Ectodermal cell (in vitro differentiated cells): Measurements from ENCODE around the gene ARL15.

Experiments
- H3K27ac ChIP-seq: 2 replicates; pipeline ENCODE4 v1.7.0; 2013; ENCODE audit warnings: mild to moderate bottlenecking, low read depth, low read length; ENCODE audit not compliant: insufficient read depth, poor library complexity, severe bottlenecking
- H3K27me3 ChIP-seq: 2 replicates; pipeline ENCODE4 v1.7.0; 2013; ENCODE audit warnings: mild to moderate bottlenecking, low read length; ENCODE audit not compliant: insufficient read depth, control insufficient read depth, poor library complexity, severe bottlenecking
- H3K36me3 ChIP-seq: one replicate; pipeline ENCODE4 v1.7.0; 2013; ENCODE audit warnings: low read length; ENCODE audit not compliant: control insufficient read depth, insufficient read depth
- H3K4me1 ChIP-seq: one replicate; pipeline ENCODE4 v1.7.0; 2013; ENCODE audit warnings: low read length; ENCODE audit not compliant: control insufficient read depth, insufficient read depth
- H3K4me3 ChIP-seq: 2 replicates; pipeline ENCODE4 v1.7.0; 2013; ENCODE audit warnings: low read depth, low read length, control low read depth; ENCODE audit not compliant: insufficient read depth
- H3K9me3 ChIP-seq: 2 replicates; pipeline ENCODE4 v1.7.0; 2013; ENCODE audit warnings: mild to moderate bottlenecking, low read length, moderate library complexity; ENCODE audit not compliant: control insufficient read depth
- WGBS, 2 experiments: methylation state at CpG; one replicate each; pipeline ENCODE4 v1.1.7; 2013; ENCODE audit warnings: missing lambda C conversion rate in 2 of 2; 5-methylcytosine and 5-hydroxymethylcytosine counted together

Gene ARL15

GRCh38 chr5:54184806-54185205 is 125.6 kb downstream of the ARL15 start:
- Histone ChIP-seq H3K36me3 (no peaks in the 10 kb centered on the region), H3K4me3 (no peak overlapping the region), H3K4me1 (peaks cover 11% of the 10 kb centered on the region), H3K27me3 (no peaks in the 10 kb centered on the region), H3K9me3 (no peaks in the 10 kb centered on the region), H3K27ac (no peak overlapping the region)
- 92 to 96% methylated on average over 1 of the region's 2 CpGs for WGBS, 2 experiments

- WGBS, 2 experiments = 7 to 18% methylated on average over 7 of the region's 7 CpGs
- Histone ChIP-seq H3K4me1 (peaks cover 22% of the 10 kb centered on the region), H3K9me3 (no peaks in the 10 kb centered on the region), H3K27ac (peak overlapping the region; percentile 56), H3K27me3 (no peaks in the 10 kb centered on the region), H3K4me3 (no peak overlapping the region), H3K36me3 (no peaks in the 10 kb centered on the region)
These were observed 129.7 kb downstream of the ARL15 start for GRCh38 chr5:54180630-54181031.

- H3K27me3 ChIP-seq = no peaks in the 10 kb centered on the region
- no peaks in the 10 kb centered on the region for H3K9me3 ChIP-seq
- H3K27ac ChIP-seq = no peak overlapping the region
- 90 to 93% methylated on average over 4 of the region's 4 CpGs for WGBS, 2 experiments
- H3K4me1 ChIP-seq = peaks cover 22% of the 10 kb centered on the region
- no peak overlapping the region for H3K4me3 ChIP-seq
- no peaks in the 10 kb centered on the region for H3K36me3 ChIP-seq
These were observed 131.4 kb downstream of the ARL15 start for GRCh38 chr5:54178991-54179390.

GRCh38 chr5:54178207-54178606 is 132.2 kb downstream of the ARL15 start:
- H3K4me3 ChIP-seq = no peak overlapping the region
- no peaks in the 10 kb centered on the region for H3K36me3 ChIP-seq
- H3K9me3 ChIP-seq = no peaks in the 10 kb centered on the region
- WGBS, 2 experiments = 94 to 95% methylated on average over 5 of the region's 5 CpGs
- H3K27ac ChIP-seq = no peak overlapping the region
- H3K27me3 ChIP-seq = no peaks in the 10 kb centered on the region
- peaks cover 22% of the 10 kb centered on the region for H3K4me1 ChIP-seq

GRCh38 chr5:54177058-54177457 is 133.3 kb downstream of the ARL15 start:
- Histone ChIP-seq H3K36me3 (no peaks in the 10 kb centered on the region), H3K4me3 (no peak overlapping the region), H3K9me3 (no peaks in the 10 kb centered on the region), H3K4me1 (peaks cover 22% of the 10 kb centered on the region), H3K27ac (no peak overlapping the region), H3K27me3 (no peaks in the 10 kb centered on the region)
- 78 to 89% methylated on average over 1 of the region's 2 CpGs for whole genome bisulfite sequencing, 2 experiments

- Histone ChIP-seq H3K4me3 (no peak overlapping the region), H3K27ac (no peak overlapping the region), H3K36me3 (no peaks in the 10 kb centered on the region), H3K27me3 (no peaks in the 10 kb centered on the region), H3K4me1 (peaks cover 22% of the 10 kb centered on the region), H3K9me3 (no peaks in the 10 kb centered on the region)
- 65 to 77% methylated on average over 6 of the region's 6 CpGs for WGBS, 2 experiments
These were observed 134.1 kb downstream of the ARL15 start for GRCh38 chr5:54176066-54176830.

GRCh38 chr5:54173251-54173650 is 137.1 kb downstream of the ARL15 start:
- Histone ChIP-seq H3K9me3 (no peaks in the 10 kb centered on the region), H3K4me3 (no peak overlapping the region), H3K36me3 (no peaks in the 10 kb centered on the region), H3K27me3 (no peaks in the 10 kb centered on the region), H3K4me1 (peaks cover 10% of the 10 kb centered on the region), H3K27ac (no peak overlapping the region)
- 87 to 92% methylated on average over 2 of the region's 2 CpGs for WGBS, 2 experiments

- Histone ChIP-seq H3K27ac (no peak overlapping the region), H3K36me3 (no peaks in the 10 kb centered on the region)
- WGBS, 2 experiments = 95 to 99% methylated on average over 6 of the region's 6 CpGs
These were observed 138.6 kb downstream of the ARL15 start for GRCh38 chr5:54171645-54172384.

GRCh38 chr5:54165687-54166086 is 144.7 kb downstream of the ARL15 start:
- no peaks in the 10 kb centered on the region for H3K27me3 ChIP-seq
- whole genome bisulfite sequencing, 2 experiments = 49% methylated on average over 2 of the region's 2 CpGs
- no peak overlapping the region for H3K4me3 ChIP-seq
- H3K9me3 ChIP-seq = no peaks in the 10 kb centered on the region
- H3K27ac ChIP-seq = no peak overlapping the region
- no peaks in the 10 kb centered on the region for H3K4me1 ChIP-seq
- no peaks in the 10 kb centered on the region for H3K36me3 ChIP-seq

More at GRCh38 chr5:54171645-54172384, 138.6 kb downstream of the ARL15 start:
- Histone ChIP-seq H3K9me3 (no peaks in the 10 kb centered on the region), H3K4me1 (peaks cover 4% of the 10 kb centered on the region), H3K27me3 (no peaks in the 10 kb centered on the region), H3K4me3 (no peak overlapping the region)

- Histone ChIP-seq H3K4me1 (no peaks in the 10 kb centered on the region), H3K4me3 (no peak overlapping the region), H3K27me3 (no peaks in the 10 kb centered on the region), H3K9me3 (no peaks in the 10 kb centered on the region), H3K27ac (no peak overlapping the region), H3K36me3 (no peaks in the 10 kb centered on the region)
- 95 to 96% methylated on average over 3 of the region's 3 CpGs for WGBS, 2 experiments
These were observed 148.2 kb downstream of the ARL15 start for GRCh38 chr5:54162184-54162583.
